Heart left ventricle (tissue), 16 donors: ENCODE results near the gene XRCC5. TPM values are rescaled to one million over a fixed set of nuclear protein-coding genes. Genes with fewer than 3 reads are reported as not detected.

Source experiments
- ATAC-seq, 4 donors: fragments of 200-7000 bp; cut with Tn5 transposase; one replicate each; pipeline ENCODE4 v1.9.1; 2020 to 2022; ENCODE audit warnings: moderate library complexity in 4 of 4, mild to moderate bottlenecking in 3 of 4, moderate number of reproducible peaks in 1 of 4
- DNase-seq, 5 donors: peaks; one replicate each; pipeline ENCODE4 v3.0.0-alpha.2; 2020
- H3K27ac ChIP-seq, 12 donors: fragments of 200-600 bp; sonication (generic) in 4 of 12; one replicate each; pipeline versions ENCODE4 v1.5.0 to v1.8.0; 2016 to 2022; ENCODE audit warnings: mild to moderate bottlenecking in 2 of 12
- H3K27me3 ChIP-seq, 9 donors: fragments of 200-600 bp; sonication (generic) in 2 of 9; one replicate each; pipeline versions ENCODE4 v1.5.1 to v1.8.0; 2016 to 2022; ENCODE audit warnings: mild to moderate bottlenecking in 3 of 9
- H3K36me3 ChIP-seq, 9 donors: fragments of 200-600 bp; sonication (generic) in 2 of 9; one replicate each; pipeline versions ENCODE4 v1.5.0 to v1.8.0; 2018 to 2022; ENCODE audit warnings: mild to moderate bottlenecking in 2 of 9
- H3K4me1 ChIP-seq, 12 donors: fragments of 200-600 bp; sonication (generic) in 4 of 12; one replicate each; pipeline versions ENCODE4 v1.5.0 to v1.8.0; 2016 to 2022; ENCODE audit warnings: mild to moderate bottlenecking in 3 of 12
- H3K4me3 ChIP-seq, 12 donors: fragments of 200-600 bp; sonication (generic) in 4 of 12; one replicate each; pipeline versions ENCODE4 v1.5.0 to v1.8.0; 2017 to 2022; ENCODE audit warnings: mild to moderate bottlenecking in 9 of 12, moderate library complexity in 4 of 12
- H3K9me3 ChIP-seq, 12 donors: fragments of 200-600 bp; sonication (generic) in 4 of 12; one replicate each; pipeline versions ENCODE4 v1.5.0 to v1.8.0; 2016 to 2022; ENCODE audit warnings: mild to moderate bottlenecking in 1 of 12
- POLR2A ChIP-seq, 2 donors: fragments of 450-650 bp; IDR thresholded peaks; one replicate each; pipeline ENCODE4 v1.6.1; 2017; ENCODE audit warnings: antibody characterized with exemption in 2 of 2, mild to moderate bottlenecking in 2 of 2, moderate library complexity in 2 of 2
- WGBS, 4 donors: extraction: QIAGEN DNeasy Blood & Tissue Kit in 2 of 4; methylation state at CpG; one replicate each; pipeline versions ENCODE4 v1.1.5 to v1.1.7; 2013 to 2018; 5-methylcytosine and 5-hydroxymethylcytosine counted together
- intact Hi-C, 10 donors: fragments of 100-400 bp; cut with DNase I; formaldehyde crosslinking; loops; one replicate each; pipeline versions ENCODE4 v1.11.1 to v1.14.2; 2022
- polyA plus RNA-seq, 2 donors: library from polyadenylated mRNA; stranded (reverse); fragments of 200-250 nt; gene quantifications; one replicate each; pipeline ENCODE4 v1.2.3, GENCODE V29; 2013
- total RNA-seq, 9 donors: library from RNA; depleted of rRNA in 2 of 9; stranded (reverse); fragments of >200 nt in 2 of 9; fragmentation: NEBNext Ultra II Directional in 3 of 9; extraction: Animal tissue kit (Norgen Biotek cat#: 25700) in 3 of 9; gene quantifications; one replicate each; pipeline versions ENCODE4 v1.1.0 to v1.2.4, GENCODE V29; 2016 to 2023
- TF ChIP-seq, protein P1 (sequence below), 12 donors: fragments of 200-600 bp; sonication (generic) in 4 of 12; IDR thresholded peaks; one replicate each; pipeline versions ENCODE4 v1.5.0 to v1.8.0; 2018 to 2022; ENCODE audit warnings: antibody characterized with exemption in 12 of 12, mild to moderate bottlenecking in 5 of 12
- donor health status: ischemic (EF 13 %, LVEDD 7.1; RV severe dilation, severe dysfunction).
- donor health status: healthy with polysubstance abuse.
- donor health status: DM: no; HTN: yes; CAD: no.
- donor health status: DM: no; HTN: no; CAD: no.
- donor health status: ischemic (EF 25% LVEDD 6.9; RV normal size, moderate dysfunction).
- donor health status: ischemic (EF 25% LVEDD 5.7; RV mildly dilated, moderate dysfunction).
- donor health status: healthy.
- donor health status: DM: yes; HTN: yes; CAD: no.
- donor health status: ischemic (EF 35%, LVEDD 5.7; RV mildly dilated, moderate dysfunction).
- donor health status: nonischemic (EF 11% LVEDD 7.7; RV severe dilation, severe dysfunction).
- donor health status: DM: yes; HTN: yes; CAD: no.
- donor health status: PGD.
- donor health status: ischemic (EF 29% LVEDD 5.4; RV normal size, mild dysfunction).
- donor health status: nonischemic (EF 23%, LVEDD 6.1; RV moderate dilation, normal function).

The XRCC5 gene
- total and polyA plus RNA-seq, 11 donors: 40.0 to 197 (median 126) TPM

DNA sequence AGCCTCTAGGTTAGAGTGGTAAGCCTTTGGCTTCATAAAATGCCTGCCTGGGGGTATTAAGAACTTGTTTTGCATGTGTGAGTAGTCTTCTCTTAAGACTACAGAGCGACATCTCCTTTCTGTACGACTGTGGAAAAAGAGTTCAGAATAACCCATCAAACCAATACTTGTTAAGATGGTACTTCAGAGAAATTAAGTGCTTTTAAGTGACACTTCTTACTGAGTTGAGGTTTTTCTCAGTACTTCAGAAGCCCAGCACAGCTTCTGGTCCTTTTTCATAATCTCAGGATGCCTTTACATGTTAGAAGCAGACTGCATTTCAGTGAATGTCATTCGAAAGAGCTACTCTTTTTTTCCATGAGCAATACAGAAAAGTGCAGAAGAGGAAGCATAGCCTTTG, 10.8 kb downstream of the XRCC5 start:
- 80 to 90% (median 88%) methylated on average over 3 of the region's 3 CpGs for WGBS, 4 donors
- DNase-seq: no peak
- intact Hi-C loops: no loop called here
- peaks cover 0 to 33% (median 8%) of the 10 kb centered on the region in 12 donors for H3K4me1 ChIP-seq
- H3K27me3 ChIP-seq: no peaks in the 10 kb centered on the region
- ATAC-seq: no peak
- no peak for TF ChIP-seq POLR2A (IDR thresholded peaks at IDR 0.05)
- TF ChIP-seq, protein P1, sequence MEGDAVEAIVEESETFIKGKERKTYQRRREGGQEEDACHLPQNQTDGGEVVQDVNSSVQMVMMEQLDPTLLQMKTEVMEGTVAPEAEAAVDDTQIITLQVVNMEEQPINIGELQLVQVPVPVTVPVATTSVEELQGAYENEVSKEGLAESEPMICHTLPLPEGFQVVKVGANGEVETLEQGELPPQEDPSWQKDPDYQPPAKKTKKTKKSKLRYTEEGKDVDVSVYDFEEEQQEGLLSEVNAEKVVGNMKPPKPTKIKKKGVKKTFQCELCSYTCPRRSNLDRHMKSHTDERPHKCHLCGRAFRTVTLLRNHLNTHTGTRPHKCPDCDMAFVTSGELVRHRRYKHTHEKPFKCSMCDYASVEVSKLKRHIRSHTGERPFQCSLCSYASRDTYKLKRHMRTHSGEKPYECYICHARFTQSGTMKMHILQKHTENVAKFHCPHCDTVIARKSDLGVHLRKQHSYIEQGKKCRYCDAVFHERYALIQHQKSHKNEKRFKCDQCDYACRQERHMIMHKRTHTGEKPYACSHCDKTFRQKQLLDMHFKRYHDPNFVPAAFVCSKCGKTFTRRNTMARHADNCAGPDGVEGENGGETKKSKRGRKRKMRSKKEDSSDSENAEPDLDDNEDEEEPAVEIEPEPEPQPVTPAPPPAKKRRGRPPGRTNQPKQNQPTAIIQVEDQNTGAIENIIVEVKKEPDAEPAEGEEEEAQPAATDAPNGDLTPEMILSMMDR (IDR thresholded peaks at IDR 0.05): no peak
- no peaks in the 10 kb centered on the region for H3K9me3 ChIP-seq
- peaks cover 0 to 92% (median 87%) of the 10 kb centered on the region in 9 donors for H3K36me3 ChIP-seq
- H3K4me3 ChIP-seq: no peak overlapping the region
- H3K27ac ChIP-seq: no peak overlapping the region

- 86 to 92% (median 90%) methylated on average over 3 of the region's 3 CpGs for WGBS, 4 donors
- Histone ChIP-seq H3K36me3 (peaks cover 0 to 100% (median 98%) of the 10 kb centered on the region in 9 donors), H3K27me3 (no peaks in the 10 kb centered on the region), H3K4me1 (peaks cover 0 to 20% (median 0%) of the 10 kb centered on the region in 12 donors), H3K4me3 (no peak overlapping the region), H3K9me3 (no peaks in the 10 kb centered on the region), H3K27ac (no peak overlapping the region)
- ATAC-seq: no peak
- intact Hi-C loops: no loop called here
- DNase-seq: no peak
- no peak for TF ChIP-seq POLR2A (IDR thresholded peaks at IDR 0.05)
- TF ChIP-seq, protein P1 (IDR thresholded peaks at IDR 0.05): no peak
Observed at GRCh38 chr2:216121255-216121654, 12.1 kb downstream of the XRCC5 start.

DNA sequence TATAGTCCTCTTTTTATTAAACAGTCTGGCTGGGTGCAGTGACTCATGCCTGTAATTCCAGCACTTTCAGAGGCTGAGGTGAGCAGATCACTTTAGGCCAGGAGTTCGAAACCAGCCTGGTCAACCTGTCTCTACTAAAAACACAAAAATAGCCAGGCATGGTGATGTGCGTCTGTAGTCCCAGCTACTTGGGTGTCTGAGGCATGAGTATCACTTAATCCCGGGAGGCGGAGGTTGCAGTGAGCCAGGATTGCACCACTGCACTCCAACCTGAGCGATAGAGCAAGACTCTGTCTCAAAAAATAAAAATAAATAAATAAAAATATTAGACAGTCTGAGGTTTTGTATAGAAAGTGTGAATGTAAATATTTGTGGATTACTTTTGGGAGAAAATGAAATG, 17.8 kb downstream of the XRCC5 start:
- Histone ChIP-seq H3K9me3 (no peaks in the 10 kb centered on the region), H3K36me3 (peaks cover 0 to 100% (median 100%) of the 10 kb centered on the region in 9 donors), H3K4me3 (no peak overlapping the region), H3K4me1 (peaks cover 0 to 10% (median 0%) of the 10 kb centered on the region in 12 donors), H3K27ac (no peak overlapping the region), H3K27me3 (no peaks in the 10 kb centered on the region)
- DNase-seq (no peak), ATAC-seq (no peak)
- WGBS, 4 donors: 88 to 97% (median 94%) methylated on average over 5 of the region's 5 CpGs
- intact Hi-C loops: no loop called here
- TF ChIP-seq, protein P1 (IDR thresholded peaks at IDR 0.05): no peak

DNA sequence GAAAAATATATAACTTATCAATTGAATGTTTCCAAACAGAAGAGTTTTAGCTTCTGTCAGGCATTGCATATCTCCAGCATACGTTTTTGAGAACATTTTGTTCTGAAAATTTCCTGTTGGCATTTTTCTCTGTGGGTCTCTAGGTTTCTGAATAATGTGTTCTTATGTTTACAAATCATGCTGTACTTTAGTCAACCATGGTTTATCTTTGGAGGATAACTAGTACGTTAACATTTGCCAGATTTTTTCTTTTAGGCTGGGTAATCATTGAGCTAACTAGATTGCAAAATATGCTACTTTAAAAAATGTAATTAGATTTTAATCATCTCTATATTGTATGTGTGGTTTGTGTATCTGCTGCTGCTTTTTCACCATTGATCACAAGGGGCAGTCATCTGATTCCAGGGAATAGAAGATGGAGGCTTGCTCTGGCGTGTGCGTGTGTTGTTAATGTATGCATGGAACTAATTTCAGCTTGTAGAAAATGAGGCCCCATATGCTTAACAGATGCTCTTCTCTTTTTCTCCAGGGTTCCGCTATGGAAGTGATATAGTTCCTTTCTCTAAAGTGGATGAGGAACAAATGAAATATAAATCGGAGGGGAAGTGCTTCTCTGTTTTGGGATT, 21.3 kb downstream of the XRCC5 start:
- no peak for ATAC-seq
- intact Hi-C loops: no loop called here
- TF ChIP-seq, protein P1 (IDR thresholded peaks at IDR 0.05): no peak
- TF ChIP-seq POLR2A (IDR thresholded peaks at IDR 0.05): no peak
- H3K4me3 ChIP-seq: no peak overlapping the region
- H3K36me3 ChIP-seq: peaks cover 0 to 100% (median 100%) of the 10 kb centered on the region in 9 donors
- no peak overlapping the region for H3K27ac ChIP-seq
- H3K4me1 ChIP-seq: peaks cover 0 to 10% (median 0%) of the 10 kb centered on the region in 12 donors
- H3K27me3 ChIP-seq: no peaks in the 10 kb centered on the region
- DNase-seq: no peak
- 84 to 91% (median 86%) methylated on average over 6 of the region's 6 CpGs for WGBS, 4 donors
- H3K9me3 ChIP-seq: no peaks in the 10 kb centered on the region
